ENCODE results near the gene ZNF267. TPM values are rescaled to one million over a fixed set of nuclear protein-coding genes. Genes with fewer than 3 reads are reported as not detected.

ZNF267 gene
- total RNA-seq, 1 experiment from 2014 or later: 10.2 TPM

DNA sequence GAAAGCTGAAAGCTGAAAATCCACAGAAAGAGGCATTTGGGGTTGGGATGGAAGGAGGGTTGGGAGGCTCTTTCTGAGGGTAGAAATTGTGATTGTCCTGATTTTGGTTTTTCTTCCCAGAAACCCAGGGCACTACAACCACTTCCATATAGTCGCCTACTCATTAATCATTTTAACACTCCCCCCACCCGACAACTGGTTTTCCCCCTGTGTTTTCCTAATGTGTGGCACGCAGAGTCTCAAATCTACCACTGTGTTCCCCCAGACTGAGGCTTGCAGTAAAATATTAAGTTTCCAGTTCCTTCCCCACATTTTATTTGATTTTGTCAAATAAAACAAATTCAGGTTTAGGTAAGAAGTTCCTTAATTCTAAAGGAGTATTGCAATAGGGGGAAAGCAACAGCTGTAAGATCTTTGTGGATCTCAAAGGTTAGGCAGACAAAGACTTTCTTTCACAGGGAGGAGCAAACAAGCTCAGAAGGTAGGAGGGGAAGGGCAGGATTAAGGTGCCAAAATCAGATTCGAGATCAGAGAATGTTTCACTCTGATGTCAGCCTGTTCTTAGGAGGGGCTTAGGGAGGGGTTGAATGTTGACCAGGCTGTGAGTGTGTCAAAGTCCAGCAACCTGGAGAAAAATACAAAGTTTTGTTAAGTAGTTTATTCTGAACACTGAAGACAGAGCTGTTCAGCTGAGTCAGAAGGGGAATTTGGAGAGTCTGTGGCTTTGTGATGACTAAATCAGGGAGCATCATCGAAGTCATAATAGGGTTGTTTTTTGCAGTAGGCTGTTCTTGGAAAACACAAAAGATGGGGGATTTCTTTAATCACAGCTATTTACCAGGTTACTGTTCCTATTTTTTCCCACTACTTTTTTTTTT is 3.6 kb downstream of the ZNF267 start:
- ChIA-PET CTCF (interaction anchor here (1.0 kb wide), 1 partner anchor 8 kb away, joined by 3 read pairs; no protein-coding TSS in a partner anchor), POLR2A (ENCODE audit: unreplicated experiment) (no interaction called here)
- no peak for TF ChIP-seq EZH2 (IDR thresholded peaks at IDR 0.05; ENCODE audit: low read length, unreplicated experiment)
- Histone ChIP-seq H3K79me2 (ENCODE audit: low read length) (peaks cover 81% of the 10 kb centered on the region), H3K4me3 (ENCODE audit: low read length) (peak overlapping the region; percentile 41; the same call in 1 of the 2 replicates), H3K9me3 (ENCODE audit: low read length) (no peaks in the 10 kb centered on the region), H3F3A (ENCODE audit: low read length, unreplicated experiment) (no peaks in the 10 kb centered on the region), H3K36me3 (ENCODE audit: low read depth, low read length) (peaks cover 40% of the 10 kb centered on the region), H3K9ac (ENCODE audit: low read length) (peak overlapping the region; percentile 36), H3K27ac (ENCODE audit: low read length) (peak overlapping the region; percentile 86), H4K20me1 (ENCODE audit: low read length) (peaks cover 13% of the 10 kb centered on the region; the same call in 1 of the 2 replicates), H3K4me2 (ENCODE audit: low read length) (peak overlapping the region; percentile 96), H2AFZ (ENCODE audit: low read length) (no peak overlapping the region), H3K9me2 (replicated peaks; ENCODE audit: low read length) (no peaks in the 10 kb centered on the region), H3K27me3 (ENCODE audit: low read length) (no peaks in the 10 kb centered on the region), H3K4me1 (ENCODE audit: insufficient read depth, low read length) (peaks cover 31% of the 10 kb centered on the region)
- intact Hi-C loops (cut with micrococcal nuclease): no loop called here
- BruUV-seq (replicated peaks): no TSS peak
- peak; percentile 65 for ATAC-seq
- DNase-seq: peak; percentile 80

- ChIA-PET POLR2A (ENCODE audit: unreplicated experiment) (no interaction called here), CTCF (interaction anchor here (1.0 kb wide), 1 partner anchor 9 kb away, joined by 3 read pairs; no protein-coding TSS in a partner anchor)
- Histone ChIP-seq H3K9ac (ENCODE audit: low read length) (peak overlapping the region; percentile 46; the same call in 1 of the 2 replicates), H2AFZ (ENCODE audit: low read length) (no peak overlapping the region), H3K27me3 (ENCODE audit: low read length) (no peaks in the 10 kb centered on the region), H4K20me1 (ENCODE audit: low read length) (peaks cover 13% of the 10 kb centered on the region; the same call in 1 of the 2 replicates), H3K27ac (ENCODE audit: low read length) (peak overlapping the region; percentile 86), H3K79me2 (ENCODE audit: low read length) (peaks cover 90% of the 10 kb centered on the region), H3F3A (ENCODE audit: low read length, unreplicated experiment) (no peaks in the 10 kb centered on the region), H3K4me1 (ENCODE audit: insufficient read depth, low read length) (peaks cover 31% of the 10 kb centered on the region), H3K36me3 (ENCODE audit: low read depth, low read length) (peaks cover 48% of the 10 kb centered on the region), H3K4me3 (ENCODE audit: low read length) (peak overlapping the region; percentile 36; the same call in 1 of the 2 replicates), H3K9me2 (replicated peaks; ENCODE audit: low read length) (no peaks in the 10 kb centered on the region), H3K4me2 (ENCODE audit: low read length) (peak overlapping the region; percentile 67), H3K9me3 (ENCODE audit: low read length) (no peaks in the 10 kb centered on the region)
- TF ChIP-seq EZH2phosphoT487 (IDR thresholded peaks at IDR 0.05; ENCODE audit: borderline replicate concordance, low read length): no peak
- TF ChIP-seq, protein P1, sequence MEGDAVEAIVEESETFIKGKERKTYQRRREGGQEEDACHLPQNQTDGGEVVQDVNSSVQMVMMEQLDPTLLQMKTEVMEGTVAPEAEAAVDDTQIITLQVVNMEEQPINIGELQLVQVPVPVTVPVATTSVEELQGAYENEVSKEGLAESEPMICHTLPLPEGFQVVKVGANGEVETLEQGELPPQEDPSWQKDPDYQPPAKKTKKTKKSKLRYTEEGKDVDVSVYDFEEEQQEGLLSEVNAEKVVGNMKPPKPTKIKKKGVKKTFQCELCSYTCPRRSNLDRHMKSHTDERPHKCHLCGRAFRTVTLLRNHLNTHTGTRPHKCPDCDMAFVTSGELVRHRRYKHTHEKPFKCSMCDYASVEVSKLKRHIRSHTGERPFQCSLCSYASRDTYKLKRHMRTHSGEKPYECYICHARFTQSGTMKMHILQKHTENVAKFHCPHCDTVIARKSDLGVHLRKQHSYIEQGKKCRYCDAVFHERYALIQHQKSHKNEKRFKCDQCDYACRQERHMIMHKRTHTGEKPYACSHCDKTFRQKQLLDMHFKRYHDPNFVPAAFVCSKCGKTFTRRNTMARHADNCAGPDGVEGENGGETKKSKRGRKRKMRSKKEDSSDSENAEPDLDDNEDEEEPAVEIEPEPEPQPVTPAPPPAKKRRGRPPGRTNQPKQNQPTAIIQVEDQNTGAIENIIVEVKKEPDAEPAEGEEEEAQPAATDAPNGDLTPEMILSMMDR (conservative IDR thresholded peaks at IDR 0.05; ENCODE audit: low read depth, low read length): no peak
- no peak for TF ChIP-seq EZH2 (IDR thresholded peaks at IDR 0.05; ENCODE audit: low read length, unreplicated experiment)
- ATAC-seq: no peak
- BruUV-seq (replicated peaks): no TSS peak
- no peak for DNase-seq
- intact Hi-C loops (cut with micrococcal nuclease): no loop called here
These were observed 4.5 kb downstream of the ZNF267 start for GRCh38 chr16:31877876-31878642.

DNA sequence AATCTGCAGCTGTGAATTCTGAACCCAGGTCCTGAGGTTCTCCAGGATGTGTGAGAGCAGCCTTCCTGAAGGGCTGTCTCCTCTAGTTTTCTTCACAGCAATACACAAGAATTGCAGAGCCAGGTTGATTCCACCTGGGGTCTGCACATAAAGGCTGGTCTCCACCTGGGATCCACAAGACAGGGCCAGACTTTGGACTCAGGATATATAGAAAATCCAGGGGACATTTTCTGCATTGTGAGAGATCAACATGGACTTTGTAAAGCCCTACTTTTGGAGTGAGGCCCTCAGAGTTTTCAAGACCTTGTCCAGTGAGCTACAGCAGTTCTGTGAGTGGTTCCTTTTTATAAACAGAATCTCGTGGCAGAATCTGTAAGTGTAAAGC is 6.3 kb downstream of the ZNF267 start:
- Histone ChIP-seq H3K27me3 (ENCODE audit: low read length) (no peaks in the 10 kb centered on the region), H3K27ac (ENCODE audit: low read length) (peak overlapping the region; percentile 22; the same call in 1 of the 2 replicates), H3K9ac (ENCODE audit: low read length) (no peak overlapping the region), H3K36me3 (ENCODE audit: low read depth, low read length) (peaks cover 65% of the 10 kb centered on the region), H3K4me3 (ENCODE audit: low read length) (no peak overlapping the region), H3K4me1 (ENCODE audit: insufficient read depth, low read length) (peaks cover 30% of the 10 kb centered on the region), H3K4me2 (ENCODE audit: low read length) (0 out of 2 replicates have a peak overlapping the region, but pooled peaks have one; percentile 3), H3K9me3 (ENCODE audit: low read length) (no peaks in the 10 kb centered on the region), H2AFZ (ENCODE audit: low read length) (no peak overlapping the region), H3K9me2 (replicated peaks; ENCODE audit: low read length) (no peaks in the 10 kb centered on the region), H3F3A (ENCODE audit: low read length, unreplicated experiment) (no peaks in the 10 kb centered on the region), H3K79me2 (ENCODE audit: low read length) (peaks cover 93% of the 10 kb centered on the region), H4K20me1 (ENCODE audit: low read length) (peaks cover 13% of the 10 kb centered on the region; the same call in 1 of the 2 replicates)
- DNase-seq (no peak), ATAC-seq (no peak)
- POLR2A ChIA-PET (ENCODE audit: unreplicated experiment): no interaction called here
- CTCF ChIA-PET: no interaction called here
- no TSS peak for BruUV-seq (replicated peaks)
- TF ChIP-seq, protein P1 (conservative IDR thresholded peaks at IDR 0.05; ENCODE audit: low read depth, low read length): no peak
- TF ChIP-seq EZH2 (IDR thresholded peaks at IDR 0.05; ENCODE audit: low read length, unreplicated experiment): no peak
- no peak for TF ChIP-seq EZH2phosphoT487 (IDR thresholded peaks at IDR 0.05; ENCODE audit: borderline replicate concordance, low read length)
- intact Hi-C loops (cut with micrococcal nuclease): no loop called here

Measured in PC-3 (cell line).